HepG2 (cell line): ENCODE results near the gene TNXB. TPM values are rescaled to one million over a fixed set of nuclear protein-coding genes. Genes with fewer than 3 reads are reported as not detected.

Experiments used
- MYC ChIP-seq: sonication (generic); formaldehyde crosslinking; IDR thresholded peaks from 2 replicates; pipeline ENCODE4 v1.9.0; 2021; ENCODE audit warnings: missing genetic modification reagents, borderline replicate concordance
- PLRG1 ChIP-seq: fragments of 450-650 bp; conservative IDR thresholded peaks from 2 replicates; pipeline ENCODE4 v1.6.1; 2016
- SOX13 ChIP-seq, 3 experiments: fragments of 450-650 bp in 1 of 3; sonication (generic) in 1 of 3; formaldehyde crosslinking in 1 of 3; IDR thresholded peaks in 2 of 3; conservative IDR thresholded peaks in 1 of 3; 2 replicates each; pipeline versions ENCODE4 v1.5.0 to v1.6.1; 2016 to 2020; ENCODE audit warnings: antibody characterized with exemption in 1 of 3, mild to moderate bottlenecking in 1 of 3, missing compliant biosample characterization in 1 of 3, missing genetic modification reagents in 1 of 3, moderate library complexity in 1 of 3
- TBX2 ChIP-seq: sonication (generic); formaldehyde crosslinking; IDR thresholded peaks from 2 replicates; pipeline ENCODE4 v1.5.0; 2020; ENCODE audit warnings: missing genetic modification reagents, mild to moderate bottlenecking, borderline replicate concordance
- YEATS2 ChIP-seq: sonication (generic); formaldehyde crosslinking; IDR thresholded peaks from 2 replicates; pipeline ENCODE4 v1.4.0; 2020; ENCODE audit warnings: missing genetic modification reagents, borderline replicate concordance
- ZBTB38 ChIP-seq: sonication (generic); formaldehyde crosslinking; IDR thresholded peaks from 2 replicates; pipeline ENCODE4 v1.5.1; 2020; ENCODE audit warnings: mild to moderate bottlenecking, missing genetic modification reagents
- ZNF614 ChIP-seq: IDR thresholded peaks from 2 replicates; pipeline ENCODE4 v1.6.1; 2018; ENCODE audit warnings: missing biosample characterization, missing genetic modification reagents, inconsistent platforms, borderline replicate concordance
- polyA plus RNA-seq, 8 experiments: library from polyadenylated mRNA; depleted of rRNA in 3 of 8; stranded (reverse) in 7 of 8; unstranded in 1 of 8; fragments of >200 nt; fragmentation: Illumina TruSeq in 4 of 8; extraction: Trizol in 4 of 8; gene quantifications; 2 replicates each; pipeline versions ENCODE4 v1.2.1 to v1.2.3, GENCODE V29; 2011 to 2016; ENCODE audit warnings: low read depth in 4 of 8, missing spikeins in 1 of 8, mixed read lengths in 1 of 8; ENCODE audit not compliant: insufficient read depth in 1 of 8
- total RNA-seq, 5 experiments: library from RNA; depleted of rRNA; stranded (reverse); fragments of >200 nt; fragmentation: Illumina TruSeq; extraction: Trizol; gene quantifications; 2 replicates each; pipeline ENCODE4 v1.2.3, GENCODE V29; 2016; ENCODE audit warnings: low read depth in 1 of 5
- TF ChIP-seq, protein P1 (sequence below): sonication (generic); formaldehyde crosslinking; IDR thresholded peaks from 2 replicates; pipeline ENCODE4 v1.8.0; 2022; ENCODE audit warnings: mild to moderate bottlenecking, missing genetic modification reagents; ENCODE audit not compliant: insufficient replicate concordance
- TF ChIP-seq, protein P2 (sequence below): sonication (generic); formaldehyde crosslinking; IDR thresholded peaks from 2 replicates; pipeline ENCODE4 v1.4.0; 2020; ENCODE audit warnings: mild to moderate bottlenecking, low read depth, missing genetic modification reagents
- TF ChIP-seq, protein P3 (sequence below): sonication (generic); formaldehyde crosslinking; IDR thresholded peaks from 2 replicates; pipeline ENCODE4 v1.5.1; 2020; ENCODE audit warnings: missing genetic modification reagents, mild to moderate bottlenecking, borderline replicate concordance
- TF ChIP-seq, protein P4 (sequence below): sonication (generic); IDR thresholded peaks from 2 replicates; pipeline ENCODE4 v1.6.1; 2016; ENCODE audit warnings: low read depth, borderline replicate concordance
- TF ChIP-seq, protein P5 (sequence below): IDR thresholded peaks from 2 replicates; pipeline ENCODE4 v1.6.1; 2012; ENCODE audit warnings: inconsistent platforms
- TF ChIP-seq, protein P6 (sequence below): sonication (generic); formaldehyde crosslinking; IDR thresholded peaks from 2 replicates; pipeline ENCODE4 v1.4.0; 2020; ENCODE audit warnings: missing genetic modification reagents; ENCODE audit errors: not compliant biosample characterization
- TF ChIP-seq, protein P7 (sequence below): sonication (generic); formaldehyde crosslinking; IDR thresholded peaks from 2 replicates; pipeline ENCODE4 v1.8.0; 2022; ENCODE audit warnings: low read depth, missing genetic modification reagents
- TF ChIP-seq, protein P8 (sequence below): IDR thresholded peaks from 2 replicates; pipeline ENCODE4 v1.6.1; 2016; ENCODE audit warnings: low read depth

Gene TNXB
- total and polyA plus RNA-seq, 2 of the 13 experiments (the other 11 are each of a cell fraction or from before 2014, with no cell fraction given), result 1.6 to 2.7 TPM

DNA sequence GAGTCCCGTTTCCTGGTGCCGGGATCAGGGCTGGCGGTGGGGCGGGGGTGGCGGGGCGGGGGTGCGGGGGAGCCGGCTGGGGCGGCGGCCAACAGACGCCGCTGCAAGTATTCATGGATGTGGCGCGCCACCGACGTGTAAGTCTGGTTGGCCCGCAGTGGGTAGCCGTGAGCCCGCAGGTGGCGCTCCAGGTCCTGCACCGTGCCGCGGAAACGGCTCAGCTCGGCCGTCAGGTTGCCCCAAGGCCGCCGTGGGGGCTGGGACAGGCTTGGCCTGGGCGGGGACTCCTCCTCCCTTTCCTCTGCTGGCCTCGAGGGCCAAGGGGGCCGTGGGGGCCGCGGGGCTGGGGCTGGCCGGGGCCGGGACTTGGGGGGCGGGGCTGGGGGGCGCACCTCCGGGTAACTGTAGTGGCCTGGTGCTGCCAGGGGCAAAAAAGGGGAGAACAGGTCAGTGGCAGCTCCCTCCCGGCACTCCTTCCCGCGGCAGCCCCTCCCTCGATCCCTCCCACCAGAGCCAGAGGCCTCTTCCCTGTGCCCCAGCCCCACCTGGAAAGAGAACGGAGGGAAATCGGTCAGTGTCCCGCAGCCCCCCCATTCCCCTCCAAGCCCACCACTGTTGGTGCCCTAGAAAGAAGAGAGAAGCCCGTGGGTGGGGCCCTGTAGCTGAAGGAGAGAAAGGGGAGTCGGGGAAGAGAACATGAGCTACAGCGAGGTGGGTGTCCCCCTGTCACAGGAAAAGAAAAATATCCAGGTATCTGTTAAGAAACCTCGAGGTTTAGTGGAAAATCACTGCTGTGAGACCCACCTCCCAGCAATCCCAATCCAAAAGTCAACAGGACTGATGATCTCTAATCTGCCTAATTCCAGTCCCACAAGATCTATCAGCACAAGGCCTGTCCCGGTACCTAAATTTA lies 21.3 kb downstream of the TNXB start (continued):
- TF ChIP-seq SOX13 (IDR thresholded peaks at IDR 0.05), result no peak
- peak in 1 of 2 experiments; percentile 22; a peak in 1 of 4 replicates for TF ChIP-seq SOX13 (CRISPR knock-in tag; conservative IDR thresholded peaks at IDR 0.05 in 1 of 2, IDR thresholded peaks at IDR 0.05 in 1 of 2)
- TF ChIP-seq, protein P1, sequence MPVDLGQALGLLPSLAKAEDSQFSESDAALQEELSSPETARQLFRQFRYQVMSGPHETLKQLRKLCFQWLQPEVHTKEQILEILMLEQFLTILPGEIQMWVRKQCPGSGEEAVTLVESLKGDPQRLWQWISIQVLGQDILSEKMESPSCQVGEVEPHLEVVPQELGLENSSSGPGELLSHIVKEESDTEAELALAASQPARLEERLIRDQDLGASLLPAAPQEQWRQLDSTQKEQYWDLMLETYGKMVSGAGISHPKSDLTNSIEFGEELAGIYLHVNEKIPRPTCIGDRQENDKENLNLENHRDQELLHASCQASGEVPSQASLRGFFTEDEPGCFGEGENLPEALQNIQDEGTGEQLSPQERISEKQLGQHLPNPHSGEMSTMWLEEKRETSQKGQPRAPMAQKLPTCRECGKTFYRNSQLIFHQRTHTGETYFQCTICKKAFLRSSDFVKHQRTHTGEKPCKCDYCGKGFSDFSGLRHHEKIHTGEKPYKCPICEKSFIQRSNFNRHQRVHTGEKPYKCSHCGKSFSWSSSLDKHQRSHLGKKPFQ, result no peak
- TF ChIP-seq, protein P2, sequence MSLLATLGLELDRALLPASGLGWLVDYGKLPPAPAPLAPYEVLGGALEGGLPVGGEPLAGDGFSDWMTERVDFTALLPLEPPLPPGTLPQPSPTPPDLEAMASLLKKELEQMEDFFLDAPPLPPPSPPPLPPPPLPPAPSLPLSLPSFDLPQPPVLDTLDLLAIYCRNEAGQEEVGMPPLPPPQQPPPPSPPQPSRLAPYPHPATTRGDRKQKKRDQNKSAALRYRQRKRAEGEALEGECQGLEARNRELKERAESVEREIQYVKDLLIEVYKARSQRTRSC (CRISPR knock-in tag), result no peak
- no peak for TF ChIP-seq TBX2 (CRISPR knock-in tag)
- TF ChIP-seq, protein P3, sequence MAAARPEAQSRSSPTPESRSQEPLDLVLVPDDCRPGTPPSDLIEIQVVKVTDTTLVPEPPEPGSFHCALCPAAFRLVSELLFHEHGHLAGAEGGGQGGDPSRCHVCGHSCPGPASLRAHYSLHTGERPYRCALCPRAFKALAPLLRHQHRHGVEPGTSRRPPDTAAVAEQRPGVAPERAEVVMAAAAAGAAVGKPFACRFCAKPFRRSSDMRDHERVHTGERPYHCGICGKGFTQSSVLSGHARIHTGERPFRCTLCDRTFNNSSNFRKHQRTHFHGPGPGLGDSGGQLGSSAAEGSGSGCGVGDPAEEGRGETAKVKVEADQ (CRISPR knock-in tag), result no peak
- TF ChIP-seq, protein P4, sequence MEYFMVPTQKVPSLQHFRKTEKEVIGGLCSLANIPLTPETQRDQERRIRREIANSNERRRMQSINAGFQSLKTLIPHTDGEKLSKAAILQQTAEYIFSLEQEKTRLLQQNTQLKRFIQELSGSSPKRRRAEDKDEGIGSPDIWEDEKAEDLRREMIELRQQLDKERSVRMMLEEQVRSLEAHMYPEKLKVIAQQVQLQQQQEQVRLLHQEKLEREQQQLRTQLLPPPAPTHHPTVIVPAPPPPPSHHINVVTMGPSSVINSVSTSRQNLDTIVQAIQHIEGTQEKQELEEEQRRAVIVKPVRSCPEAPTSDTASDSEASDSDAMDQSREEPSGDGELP, result no peak
- TF ChIP-seq ZNF614 (CRISPR knock-in tag), result 0 out of 2 replicates have a peak, but pooled peaks have one; percentile 64
- TF ChIP-seq, protein P5, sequence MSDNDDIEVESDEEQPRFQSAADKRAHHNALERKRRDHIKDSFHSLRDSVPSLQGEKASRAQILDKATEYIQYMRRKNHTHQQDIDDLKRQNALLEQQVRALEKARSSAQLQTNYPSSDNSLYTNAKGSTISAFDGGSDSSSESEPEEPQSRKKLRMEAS, result peak; percentile 73
- no peak for TF ChIP-seq PLRG1
- TF ChIP-seq, protein P6, sequence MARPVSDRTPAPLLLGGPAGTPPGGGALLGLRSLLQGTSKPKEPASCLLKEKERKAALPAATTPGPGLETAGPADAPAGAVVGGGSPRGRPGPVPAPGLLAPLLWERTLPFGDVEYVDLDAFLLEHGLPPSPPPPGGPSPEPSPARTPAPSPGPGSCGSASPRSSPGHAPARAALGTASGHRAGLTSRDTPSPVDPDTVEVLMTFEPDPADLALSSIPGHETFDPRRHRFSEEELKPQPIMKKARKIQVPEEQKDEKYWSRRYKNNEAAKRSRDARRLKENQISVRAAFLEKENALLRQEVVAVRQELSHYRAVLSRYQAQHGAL, result no peak
- TF ChIP-seq, protein P7, sequence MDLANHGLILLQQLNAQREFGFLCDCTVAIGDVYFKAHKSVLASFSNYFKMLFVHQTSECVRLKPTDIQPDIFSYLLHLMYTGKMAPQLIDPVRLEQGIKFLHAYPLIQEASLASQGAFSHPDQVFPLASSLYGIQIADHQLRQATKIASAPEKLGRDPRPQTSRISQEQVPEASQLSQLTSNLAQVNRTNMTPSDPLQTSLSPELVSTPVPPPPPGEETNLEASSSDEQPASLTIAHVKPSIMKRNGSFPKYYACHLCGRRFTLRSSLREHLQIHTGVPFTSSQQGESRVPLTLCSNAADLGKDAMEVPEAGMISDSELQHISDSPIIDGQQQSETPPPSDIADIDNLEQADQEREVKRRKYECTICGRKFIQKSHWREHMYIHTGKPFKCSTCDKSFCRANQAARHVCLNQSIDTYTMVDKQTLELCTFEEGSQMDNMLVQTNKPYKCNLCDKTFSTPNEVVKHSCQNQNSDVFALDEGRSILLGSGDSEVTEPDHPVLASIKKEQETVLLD (CRISPR knock-in tag), result no peak
- TF ChIP-seq MYC (CRISPR knock-in tag), result peak; percentile 70; the same call in 1 of the 2 replicates
- TF ChIP-seq YEATS2, result peak; percentile 44; the same call in 1 of the 2 replicates
- no peak for TF ChIP-seq ZBTB38 (CRISPR knock-in tag)
- TF ChIP-seq, protein P8, sequence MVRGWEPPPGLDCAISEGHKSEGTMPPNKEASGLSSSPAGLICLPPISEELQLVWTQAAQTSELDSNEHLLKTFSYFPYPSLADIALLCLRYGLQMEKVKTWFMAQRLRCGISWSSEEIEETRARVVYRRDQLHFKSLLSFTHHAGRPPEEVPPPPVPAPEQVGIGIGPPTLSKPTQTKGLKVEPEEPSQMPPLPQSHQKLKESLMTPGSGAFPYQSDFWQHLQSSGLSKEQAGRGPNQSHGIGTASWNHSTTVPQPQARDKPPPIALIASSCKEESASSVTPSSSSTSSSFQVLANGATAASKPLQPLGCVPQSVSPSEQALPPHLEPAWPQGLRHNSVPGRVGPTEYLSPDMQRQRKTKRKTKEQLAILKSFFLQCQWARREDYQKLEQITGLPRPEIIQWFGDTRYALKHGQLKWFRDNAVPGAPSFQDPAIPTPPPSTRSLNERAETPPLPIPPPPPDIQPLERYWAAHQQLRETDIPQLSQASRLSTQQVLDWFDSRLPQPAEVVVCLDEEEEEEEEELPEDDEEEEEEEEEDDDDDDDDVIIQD (CRISPR knock-in tag), result no peak
